A549 treated with dexamethasone at 1 μM for 4 hours (cell line): ENCODE measurements around the gene C3. TPM values are rescaled to one million over a fixed set of nuclear protein-coding genes. Genes with fewer than 3 reads are reported as not detected.

Source experiments
- total RNA-seq: library from RNA; stranded (reverse); fragments of 200-300 nt; extraction: Qiagen RNA extraction; gene quantifications from 5 replicates; pipeline ENCODE4 v1.2.3, GENCODE V29; 2022

Gene C3
- 43.4 to 62.3 TPM (median 59.3 TPM) in 5 replicates for total RNA-seq

DNA sequence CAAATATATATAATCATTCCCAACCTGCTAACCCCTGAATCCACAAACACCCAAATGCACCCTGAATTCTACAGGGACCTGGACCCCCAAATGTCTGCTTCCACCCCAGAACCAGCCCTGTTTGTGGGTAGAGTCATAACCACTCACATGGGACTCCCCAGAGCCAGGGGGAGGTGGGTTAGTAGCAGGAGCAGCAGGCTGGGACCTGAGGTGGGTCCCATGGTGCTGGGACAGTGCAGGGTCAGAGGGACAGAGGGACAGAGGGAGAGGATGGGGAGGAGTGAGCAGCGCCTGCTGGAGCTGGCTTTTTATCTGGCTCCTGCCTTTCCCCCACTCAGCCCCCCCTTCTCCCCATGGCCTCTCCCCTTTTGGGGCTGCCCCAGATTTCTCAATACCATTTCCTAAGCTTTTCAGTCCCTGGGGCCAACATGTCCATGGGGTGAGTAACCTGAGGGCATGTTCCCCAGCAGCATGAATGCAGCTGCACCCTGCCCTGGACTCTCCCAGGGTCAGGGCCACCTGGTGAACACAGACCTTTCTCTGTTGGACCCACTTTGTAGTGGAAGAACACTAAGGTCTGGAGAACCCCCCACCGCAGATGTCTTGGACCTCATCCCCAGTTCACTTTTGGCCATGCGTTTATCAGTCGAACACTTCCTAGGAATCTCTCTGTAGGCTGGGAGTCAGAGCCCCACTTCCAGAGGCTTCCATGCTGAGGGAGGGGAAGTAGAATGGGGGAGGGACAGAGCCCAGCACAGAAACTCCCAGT lies at the start of gene C3:
Gene C3 (minus strand): TSS at position 282 of the 769 bp plus-strand sequence. CDS start 61 bp downstream, at position 221.

DNA sequence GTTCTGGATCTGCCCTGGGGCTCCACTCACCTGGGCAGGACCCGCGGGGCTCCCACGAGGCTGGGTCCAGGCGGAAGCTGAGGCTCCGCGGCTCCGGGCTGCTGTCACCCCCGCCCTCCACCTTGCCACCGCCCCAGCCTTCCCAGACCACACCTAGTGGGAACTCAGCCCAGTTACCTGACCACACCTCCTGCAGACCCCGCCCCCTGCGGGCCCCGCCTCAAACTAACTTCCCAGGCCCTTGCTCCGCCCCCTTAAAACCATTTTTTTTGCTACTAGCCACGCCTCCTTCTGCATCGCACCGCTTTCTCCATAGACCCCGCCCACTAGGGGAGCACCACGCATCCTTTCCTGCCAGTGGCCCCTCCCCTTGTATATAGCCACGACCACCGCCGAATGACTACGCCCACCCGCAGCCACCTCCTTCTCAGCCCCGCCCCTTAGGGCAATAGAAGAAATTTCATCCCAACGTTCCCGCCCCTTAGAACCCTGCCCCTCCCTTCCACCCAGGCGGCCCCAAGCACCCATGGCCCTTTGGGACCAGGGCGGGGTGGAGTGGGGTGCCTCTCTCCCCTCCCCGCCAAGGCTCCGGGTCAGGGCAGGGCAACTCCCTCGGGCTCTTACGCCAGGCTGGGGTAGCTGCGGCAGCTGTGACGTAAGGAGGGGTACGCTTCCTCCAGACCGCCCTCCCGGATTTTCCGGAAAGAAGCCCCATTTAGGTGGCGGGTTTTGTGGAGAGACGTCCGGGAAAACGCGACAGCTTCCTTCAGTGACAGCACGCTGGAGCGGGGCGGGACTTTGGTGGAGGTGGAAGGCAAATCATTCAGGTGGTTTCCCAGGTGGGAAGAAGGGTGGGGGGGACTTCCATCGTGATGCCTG lies 47.1 kb upstream of the C3 start, which contains the start of gene SH2D3A:
Gene SH2D3A (minus strand): TSS at position 79 of the 879 bp plus-strand sequence. CDS start 3,687 bp downstream, outside the sequence.

DNA sequence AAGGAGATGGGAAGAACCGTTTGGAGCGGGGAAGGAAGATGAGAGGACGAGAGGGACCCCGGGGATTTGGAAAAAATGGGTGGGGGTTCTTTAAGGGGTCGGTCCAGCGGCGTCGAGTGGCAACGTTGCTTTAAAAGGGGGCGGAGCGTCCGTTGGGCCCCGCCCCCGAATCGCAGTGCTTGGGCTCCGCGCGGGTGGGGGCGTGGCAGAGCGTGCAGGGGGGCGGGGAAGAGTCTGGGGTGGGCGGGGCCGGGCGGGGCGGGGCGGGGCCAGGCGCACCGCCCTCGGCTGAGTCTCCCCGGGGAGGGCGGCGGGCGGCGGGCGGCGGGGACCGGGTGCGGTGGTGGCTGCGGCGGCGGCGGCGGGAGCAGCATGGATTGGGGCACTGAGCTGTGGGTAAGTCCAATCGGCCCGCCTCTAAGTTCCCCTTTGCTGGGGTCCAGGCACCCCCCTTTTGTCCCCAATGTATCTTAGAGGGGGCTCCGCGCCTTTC lies 19.0 kb upstream of the C3 start, which contains the start of gene TRIP10:
Gene TRIP10 (plus strand): TSS at position 291 of the 493 bp plus-strand sequence. CDS start 82 bp downstream, at position 373.

DNA sequence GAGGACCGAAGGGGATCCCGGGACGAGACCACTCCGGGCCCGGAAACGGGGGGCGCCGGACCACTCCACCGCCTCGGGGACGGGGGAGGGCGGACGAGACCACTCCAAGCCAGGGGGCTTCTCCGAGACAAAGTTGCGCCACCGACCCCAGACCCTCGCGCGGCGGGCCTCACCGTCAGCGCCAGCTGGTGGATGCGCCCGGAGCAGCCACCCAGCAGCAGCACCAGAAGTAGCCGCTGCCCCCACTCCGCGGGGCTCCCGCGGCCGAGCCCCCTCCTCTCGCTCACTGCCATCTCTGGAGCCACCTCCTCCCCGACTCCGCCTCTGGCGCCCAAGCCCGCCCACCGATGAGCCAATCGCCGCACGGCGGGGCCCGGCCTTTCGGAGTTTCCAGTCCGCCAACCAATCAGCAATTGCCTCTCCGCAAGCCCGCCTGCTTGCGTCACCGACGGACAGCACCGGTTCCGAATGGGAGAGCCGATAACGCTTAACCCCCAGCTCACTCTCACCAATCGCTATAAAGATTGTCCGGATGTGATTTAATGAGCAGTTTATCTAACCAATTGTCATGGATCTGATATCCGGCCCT lies 16.9 kb upstream of the C3 start, which contains the start of gene GPR108:
Gene GPR108 (minus strand): TSS at position 297 of the 589 bp plus-strand sequence. CDS start 4 bp downstream, at position 293.

Other genes with a start within 250 kb of the C3 start
- 0.13 to 0.25 TPM (median 0.21 TPM) in 5 replicates for gene DENND1C, start 238.9 kb downstream of the C3 start, total RNA-seq
- gene TUBB4A, start 218.3 kb downstream of the C3 start, total RNA-seq = 5.5 to 8.4 TPM (median 8.1 TPM) in 5 replicates
- gene TNFSF9, start 189.6 kb downstream of the C3 start, total RNA-seq = 2.9 to 4.8 TPM (median 3.2 TPM) in 5 replicates
- gene CD70, start 129.5 kb downstream of the C3 start, total RNA-seq = 13.4 to 21.8 TPM (median 19.0 TPM) in 5 replicates
- 0.06 to 0.12 TPM (median 0.08 TPM) in 5 replicates for gene TNFSF14, start 50.5 kb downstream of the C3 start, total RNA-seq
- gene GPR108, start 16.9 kb upstream of the C3 start, total RNA-seq = 30.8 to 45.5 TPM (median 42.1 TPM) in 5 replicates
- gene TRIP10, start 19.0 kb upstream of the C3 start, total RNA-seq = 77.6 to 111 TPM (median 108 TPM) in 5 replicates
- gene SH2D3A, start 46.8 kb upstream of the C3 start, total RNA-seq = 13.8 to 19.4 TPM (median 18.8 TPM) in 5 replicates
- gene VAV1, start 52.1 kb upstream of the C3 start, total RNA-seq = 5.1 to 6.8 TPM (median 6.0 TPM) in 5 replicates
- 4.0 to 5.5 TPM (median 4.6 TPM) in 5 replicates for gene ADGRE1, start 166.9 kb upstream of the C3 start, total RNA-seq